ENCODE results near the gene RALGDS.

RALGDS gene

GRCh38 chr9:133137451-133138231, 16.6 kb upstream of the RALGDS start:
- peak in 55 of 56 donors; percentile 51 to 94 (median 87) for DNase-seq

GRCh38 chr9:133135146-133135745, 14.2 kb upstream of the RALGDS start:
- peak in 24 of 56 donors; percentile 22 to 84 (median 48) for DNase-seq

GRCh38 chr9:133134388-133135145, 13.5 kb upstream of the RALGDS start:
- DNase-seq, result no peak

- DNase-seq, result peak in 51 of 56 donors; percentile 39 to 93 (median 75)
These were observed 12.8 kb upstream of the RALGDS start for GRCh38 chr9:133133681-133134387.

- peak in 16 of 56 donors; percentile 16 to 70 (median 28) for DNase-seq
These were observed 11.1 kb upstream of the RALGDS start for GRCh38 chr9:133132174-133132573.

GRCh38 chr9:133131506-133131905, 10.5 kb upstream of the RALGDS start:
- DNase-seq, result peak in 1 of 56 donors; percentile 21

GRCh38 chr9:133130685-133131244, 9.7 kb upstream of the RALGDS start:
- DNase-seq, result peak in 1 of 56 donors; percentile 42

- peak in 28 of 56 donors; percentile 23 to 72 (median 40) for DNase-seq
These were observed 8.2 kb upstream of the RALGDS start for GRCh38 chr9:133129001-133129795.

GRCh38 chr9:133128152-133128551, 7.1 kb upstream of the RALGDS start:
- peak in 1 of 56 donors; percentile 22 for DNase-seq

- peak in 2 of 56 donors; percentile 21 to 42 for DNase-seq
These were observed 6.4 kb upstream of the RALGDS start for GRCh38 chr9:133127340-133127981.

- DNase-seq, result peak in 1 of 56 donors; percentile 24
These were observed 5.8 kb upstream of the RALGDS start for GRCh38 chr9:133126697-133127339.

GRCh38 chr9:133125941-133126696, 5.1 kb upstream of the RALGDS start:
- DNase-seq, result peak in 7 of 56 donors; percentile 18 to 52 (median 24)

GRCh38 chr9:133124907-133125275, 3.9 kb upstream of the RALGDS start:
- no peak for DNase-seq

- DNase-seq, result no peak
These were observed 3.3 kb upstream of the RALGDS start for GRCh38 chr9:133124123-133124906.

- DNase-seq, result no peak
These were observed 2.0 kb upstream of the RALGDS start for GRCh38 chr9:133122935-133123611.

GRCh38 chr9:133122605-133122934, 1.5 kb upstream of the RALGDS start:
- DNase-seq, result no peak

Data from nucleus accumbens (tissue), 56 donors.